ENCODE data around the gene PDLIM1.

DNA sequence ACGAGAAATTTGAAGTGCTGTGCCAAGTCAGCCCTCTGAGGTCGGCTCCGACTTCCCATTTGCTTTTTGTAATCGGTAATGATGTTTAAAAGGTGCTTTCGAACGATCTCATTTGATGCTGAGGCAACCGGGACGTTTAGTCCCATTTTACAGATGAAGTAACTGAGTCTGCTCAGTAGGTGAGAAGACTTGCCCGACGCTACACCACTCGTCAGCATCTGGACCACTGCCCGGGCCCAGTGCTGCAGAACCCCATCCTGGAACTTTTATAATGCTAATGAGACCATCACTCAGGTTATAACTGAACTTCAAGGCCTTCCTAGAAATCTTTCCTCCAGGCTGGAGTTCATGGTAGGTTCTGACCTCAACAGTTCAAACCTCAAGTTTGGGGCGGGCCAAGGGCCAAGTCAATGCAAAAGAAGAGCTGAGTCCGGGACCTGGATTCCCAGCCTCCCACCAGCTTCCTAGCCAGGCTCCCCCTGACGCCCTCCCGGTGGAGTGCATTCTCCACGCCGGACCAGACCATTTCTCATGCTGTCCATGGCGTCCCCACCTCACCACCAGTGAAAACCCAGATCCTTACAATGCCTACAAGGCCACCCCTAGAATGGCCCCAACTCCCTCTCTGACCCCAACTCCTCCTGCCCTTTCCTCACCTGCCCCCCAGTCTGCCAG, 699 bp upstream of the PDLIM1 start:
- TF ChIP-seq, protein P1, sequence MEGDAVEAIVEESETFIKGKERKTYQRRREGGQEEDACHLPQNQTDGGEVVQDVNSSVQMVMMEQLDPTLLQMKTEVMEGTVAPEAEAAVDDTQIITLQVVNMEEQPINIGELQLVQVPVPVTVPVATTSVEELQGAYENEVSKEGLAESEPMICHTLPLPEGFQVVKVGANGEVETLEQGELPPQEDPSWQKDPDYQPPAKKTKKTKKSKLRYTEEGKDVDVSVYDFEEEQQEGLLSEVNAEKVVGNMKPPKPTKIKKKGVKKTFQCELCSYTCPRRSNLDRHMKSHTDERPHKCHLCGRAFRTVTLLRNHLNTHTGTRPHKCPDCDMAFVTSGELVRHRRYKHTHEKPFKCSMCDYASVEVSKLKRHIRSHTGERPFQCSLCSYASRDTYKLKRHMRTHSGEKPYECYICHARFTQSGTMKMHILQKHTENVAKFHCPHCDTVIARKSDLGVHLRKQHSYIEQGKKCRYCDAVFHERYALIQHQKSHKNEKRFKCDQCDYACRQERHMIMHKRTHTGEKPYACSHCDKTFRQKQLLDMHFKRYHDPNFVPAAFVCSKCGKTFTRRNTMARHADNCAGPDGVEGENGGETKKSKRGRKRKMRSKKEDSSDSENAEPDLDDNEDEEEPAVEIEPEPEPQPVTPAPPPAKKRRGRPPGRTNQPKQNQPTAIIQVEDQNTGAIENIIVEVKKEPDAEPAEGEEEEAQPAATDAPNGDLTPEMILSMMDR (IDR thresholded peaks at IDR 0.05), result no peak
- no peak for TF ChIP-seq POLR2A (IDR thresholded peaks at IDR 0.05)
